Liver (tissue), 3 donors: Measurements from ENCODE around the gene RNGTT.

Experiments used
- ATF3 ChIP-seq: IDR thresholded peaks from 2 replicates; pipeline ENCODE4 v1.6.1; 2016; ENCODE audit warnings: antibody characterized with exemption
- CTCF ChIP-seq: fragments of 150-350 bp; IDR thresholded peaks from 2 replicates; pipeline ENCODE4 v1.5.1; 2017; ENCODE audit warnings: improper control_type of control experiment, low read depth, low read length; ENCODE audit not compliant: missing input control
- FOXA1 ChIP-seq: IDR thresholded peaks from 2 replicates; pipeline ENCODE4 v1.6.1; 2016; ENCODE audit warnings: antibody characterized with exemption
- GABPA ChIP-seq, 2 donors: IDR thresholded peaks in 1 of 2; conservative IDR thresholded peaks in 1 of 2; 2 replicates each; pipeline ENCODE4 v1.6.1; 2016; ENCODE audit warnings: antibody characterized with exemption in 2 of 2, mild to moderate bottlenecking in 1 of 2, moderate library complexity in 1 of 2
- JUND ChIP-seq, 2 donors: IDR thresholded peaks; 2 replicates each; pipeline ENCODE4 v1.6.1; 2016; ENCODE audit warnings: antibody characterized with exemption in 2 of 2
- NR2F2 ChIP-seq: IDR thresholded peaks from 2 replicates; pipeline ENCODE4 v1.6.1; 2016; ENCODE audit warnings: antibody characterized with exemption
- RAD21 ChIP-seq, 2 donors: IDR thresholded peaks; 2 replicates each; pipeline ENCODE4 v1.6.1; 2016; ENCODE audit warnings: antibody characterized with exemption in 2 of 2, mild to moderate bottlenecking in 2 of 2
- REST ChIP-seq: IDR thresholded peaks from 2 replicates; pipeline ENCODE4 v1.6.1; 2016; ENCODE audit warnings: antibody characterized with exemption, mild to moderate bottlenecking
- RXRA ChIP-seq, 2 donors: IDR thresholded peaks; 2 replicates each; pipeline ENCODE4 v1.6.1; 2017 to 2018; ENCODE audit warnings: antibody characterized with exemption in 2 of 2, mild to moderate bottlenecking in 1 of 2
- SP1 ChIP-seq: IDR thresholded peaks from 2 replicates; pipeline ENCODE4 v1.6.1; 2018; ENCODE audit warnings: antibody characterized with exemption, mild to moderate bottlenecking
- TAF1 ChIP-seq: conservative IDR thresholded peaks from 2 replicates; pipeline ENCODE4 v1.6.1; 2016; ENCODE audit warnings: antibody characterized with exemption, mild to moderate bottlenecking
- YY1 ChIP-seq: IDR thresholded peaks from 2 replicates; pipeline ENCODE4 v1.6.1; 2016; ENCODE audit warnings: antibody characterized with exemption, mild to moderate bottlenecking
- donor health status: healthy.
- donor health status: healthy.

GRCh38 chr6:88877893-88878292, 85.5 kb downstream of the RNGTT start:
- TF ChIP-seq TAF1: no peak
- TF ChIP-seq CTCF: no peak
- no peak for TF ChIP-seq SP1
- no peak for TF ChIP-seq GABPA (IDR thresholded peaks at IDR 0.05 in 1 of 2, conservative IDR thresholded peaks at IDR 0.05 in 1 of 2)
- no peak for TF ChIP-seq REST
- TF ChIP-seq YY1: no peak
- no peak for TF ChIP-seq FOXA1
- no peak for TF ChIP-seq RXRA (IDR thresholded peaks at IDR 0.05)
- no peak for TF ChIP-seq NR2F2
- no peak for TF ChIP-seq JUND (IDR thresholded peaks at IDR 0.05)
- no peak for TF ChIP-seq RAD21 (IDR thresholded peaks at IDR 0.05)
- no peak for TF ChIP-seq ATF3
